ENCODE data around the gene CAB39L. TPM values are rescaled to one million over a fixed set of nuclear protein-coding genes. Genes with fewer than 3 reads are reported as not detected.

The CAB39L gene
- polyA plus RNA-seq, 1 of the 3 experiments (the other 2 are of a cell fraction) = 2.6 TPM

GRCh38 chr13:49457221-49457620 is 13.4 kb upstream of the CAB39L start:
- H3K27ac ChIP-seq (ENCODE audit: low read depth in 2 of 2, low read length in 1 of 2) = no peak overlapping the region
- H3K27me3 ChIP-seq (ENCODE audit: insufficient read depth) = no peaks in the 10 kb centered on the region
- no peaks in the 10 kb centered on the region for H3K9me2 ChIP-seq
- H4K20me1 ChIP-seq (ENCODE audit: insufficient read depth) = no peaks in the 10 kb centered on the region
- no peak overlapping the region for H3K4me2 ChIP-seq
- H3K36me3 ChIP-seq (replicated peaks in 1 of 2; ENCODE audit: control insufficient read depth in 1 of 2, insufficient read depth in 2 of 2, low read length in 1 of 2) = peaks cover 16 to 25% of the 10 kb centered on the region in 2 experiments
- H2AFZ ChIP-seq (ENCODE audit: low read depth) = no peak overlapping the region
- H3F3A ChIP-seq (replicated peaks; ENCODE audit: insufficient read depth) = peaks cover 4% of the 10 kb centered on the region
- no peak overlapping the region for H3K4me3 ChIP-seq (ENCODE audit: low read depth in 2 of 2, low read length in 1 of 2)
- no peaks in the 10 kb centered on the region; a peak in 1 of 4 replicates for H3K4me1 ChIP-seq (ENCODE audit: control insufficient read depth in 1 of 2, insufficient read depth in 2 of 2, low read depth in 1 of 2, low read length in 1 of 2)
- DNase-seq = no peak
- CTCF ChIA-PET = no interaction called here
- no peaks in the 10 kb centered on the region for H3K79me2 ChIP-seq (ENCODE audit: insufficient read depth)
- no peak overlapping the region for H3K9ac ChIP-seq
- POLR2A ChIA-PET = no interaction called here
- no peaks in the 10 kb centered on the region for H3K9me3 ChIP-seq
- TF ChIP-seq CHD2 (IDR thresholded peaks at IDR 0.05; ENCODE audit: low read length, partially characterized antibody) = no peak
- TF ChIP-seq GABPA (IDR thresholded peaks at IDR 0.05; ENCODE audit: low read depth) = no peak
- TF ChIP-seq RAD21 (IDR thresholded peaks at IDR 0.05; ENCODE audit: low read length) = no peak
- TF ChIP-seq TEAD4 (IDR thresholded peaks at IDR 0.05; ENCODE audit: borderline replicate concordance, insufficient read depth) = no peak
- no peak for TF ChIP-seq TCF12 (IDR thresholded peaks at IDR 0.05)
- TF ChIP-seq FOXM1 (IDR thresholded peaks at IDR 0.05; ENCODE audit: low read depth) = no peak
- TF ChIP-seq POLR2AphosphoS5 (IDR thresholded peaks at IDR 0.05; ENCODE audit: low read depth, low read length) = no peak
- TF ChIP-seq RCOR1 (IDR thresholded peaks at IDR 0.05; ENCODE audit: low read length) = no peak
- TF ChIP-seq SIN3A (IDR thresholded peaks at IDR 0.05; ENCODE audit: borderline replicate concordance, low read depth, low read length) = no peak
- TF ChIP-seq FOXJ3 (CRISPR knock-in tag; IDR thresholded peaks at IDR 0.05) = no peak
- TF ChIP-seq NRF1 (IDR thresholded peaks at IDR 0.05; ENCODE audit: low read depth, low read length) = no peak
- TF ChIP-seq YY1 (IDR thresholded peaks at IDR 0.05; ENCODE audit: low read depth) = no peak
- WGBS (ENCODE audit: low lambda C conversion rate) = 95% methylated on average over 7 of the region's 7 CpGs

GRCh38 chr13:49456156-49456555 is 12.3 kb upstream of the CAB39L start:
- TF ChIP-seq ELF1 (IDR thresholded peaks at IDR 0.05) = no peak
- TF ChIP-seq RCOR1 (IDR thresholded peaks at IDR 0.05; ENCODE audit: low read length) = no peak
- TF ChIP-seq FOXJ3 (CRISPR knock-in tag; IDR thresholded peaks at IDR 0.05) = no peak
- TF ChIP-seq USF2 (IDR thresholded peaks at IDR 0.05; ENCODE audit: borderline replicate concordance, low read depth, low read length) = no peak
- TF ChIP-seq PBX3 (IDR thresholded peaks at IDR 0.05) = no peak
- no peak for TF ChIP-seq MXI1 (IDR thresholded peaks at IDR 0.05; ENCODE audit: low read depth, low read length)
- no peak for TF ChIP-seq TCF12 (IDR thresholded peaks at IDR 0.05)
- TF ChIP-seq NFIC (IDR thresholded peaks at IDR 0.05; ENCODE audit: borderline replicate concordance) = no peak
- no peak for TF ChIP-seq YY1 (IDR thresholded peaks at IDR 0.05; ENCODE audit: low read depth)
- TF ChIP-seq EP300 (IDR thresholded peaks at IDR 0.05; ENCODE audit: borderline replicate concordance in 1 of 2, low read depth in 1 of 2, low read length in 1 of 2) = no peak
- TF ChIP-seq RAD21 (IDR thresholded peaks at IDR 0.05; ENCODE audit: low read length) = no peak
- TF ChIP-seq ZBTB33 (IDR thresholded peaks at IDR 0.05; ENCODE audit: borderline replicate concordance, low read depth) = no peak
- TF ChIP-seq CHD2 (IDR thresholded peaks at IDR 0.05; ENCODE audit: low read length, partially characterized antibody) = no peak
- 100% methylated on average over 1 of the region's 1 CpG for WGBS (ENCODE audit: low lambda C conversion rate)
- no peak overlapping the region for H3K9ac ChIP-seq
- H3K27me3 ChIP-seq (ENCODE audit: insufficient read depth) = no peaks in the 10 kb centered on the region
- no peaks in the 10 kb centered on the region; a peak in 1 of 4 replicates for H3K4me1 ChIP-seq (ENCODE audit: control insufficient read depth in 1 of 2, insufficient read depth in 2 of 2, low read depth in 1 of 2, low read length in 1 of 2)
- no peak for DNase-seq
- POLR2A ChIA-PET = no interaction called here
- H3K36me3 ChIP-seq (replicated peaks in 1 of 2; ENCODE audit: control insufficient read depth in 1 of 2, insufficient read depth in 2 of 2, low read length in 1 of 2) = peaks cover 5 to 20% of the 10 kb centered on the region in 2 experiments
- H3K9me2 ChIP-seq = no peaks in the 10 kb centered on the region
- no peak overlapping the region for H3K4me3 ChIP-seq (ENCODE audit: low read depth in 2 of 2, low read length in 1 of 2)
- no peak overlapping the region for H2AFZ ChIP-seq (ENCODE audit: low read depth)
- no peaks in the 10 kb centered on the region for H3K79me2 ChIP-seq (ENCODE audit: insufficient read depth)
- H4K20me1 ChIP-seq (ENCODE audit: insufficient read depth) = no peaks in the 10 kb centered on the region
- no peak overlapping the region for H3K27ac ChIP-seq (ENCODE audit: low read depth in 2 of 2, low read length in 1 of 2)
- CTCF ChIA-PET = no interaction called here
- H3K9me3 ChIP-seq = no peaks in the 10 kb centered on the region
- peaks cover 4% of the 10 kb centered on the region for H3F3A ChIP-seq (replicated peaks; ENCODE audit: insufficient read depth)
- no peak overlapping the region for H3K4me2 ChIP-seq
